Measurements from ENCODE around the gene CCDC127. TPM values are rescaled to one million over a fixed set of nuclear protein-coding genes. Genes with fewer than 3 reads are reported as not detected.

CCDC127 gene
- total and polyA plus RNA-seq, 2 donors (not counting 3 experiments of a cell fraction or from before 2014, with no cell fraction given): 3.4 to 6.3 TPM

DNA sequence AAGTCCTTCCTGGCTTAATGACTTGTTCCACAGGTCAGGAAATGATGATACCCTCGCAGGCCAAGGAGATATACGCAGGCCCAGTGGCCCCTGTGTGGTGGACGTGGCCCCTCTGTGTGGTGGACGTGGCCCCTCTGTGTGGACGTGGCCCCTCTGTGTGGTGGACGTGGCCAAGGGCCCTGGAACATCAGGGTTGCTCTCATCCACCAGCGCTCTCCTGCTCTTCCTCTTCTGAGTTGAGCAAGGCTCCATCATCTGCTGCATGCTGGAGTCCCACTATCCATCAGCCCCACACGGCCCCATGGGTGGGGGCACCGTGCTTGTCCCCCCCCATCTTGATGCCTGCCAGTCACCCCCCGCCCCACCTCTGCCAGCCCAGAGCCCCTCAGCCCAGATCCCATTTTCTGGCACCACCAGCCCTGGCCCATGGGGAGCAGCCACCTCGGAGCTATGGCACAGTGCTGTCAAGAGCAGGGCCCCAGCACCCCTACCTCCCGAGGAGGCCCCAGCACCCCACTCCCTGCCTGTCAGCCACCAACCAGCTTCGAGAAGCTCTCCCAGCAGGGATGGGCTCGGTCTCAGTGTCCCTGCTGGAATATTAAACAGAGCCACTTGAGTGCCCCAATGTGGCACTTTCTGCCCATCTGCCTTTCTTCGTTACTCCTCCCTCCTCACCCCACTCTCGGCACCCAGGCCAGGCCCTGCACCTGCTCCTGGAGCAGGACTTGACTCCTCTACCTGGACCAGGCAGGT lies 18.6 kb downstream of the CCDC127 start:
- intact Hi-C loops (cut with micrococcal nuclease) (no loop called here), dilution Hi-C loops (cut with MboI; ENCODE audit: extremely low pct_ligation_motif_present, low sequenced_read_pairs) (no loop called here)
- TF ChIP-seq MAX (IDR thresholded peaks at IDR 0.05; ENCODE audit: insufficient read depth, insufficient read length): no peak
- no peak for TF ChIP-seq POLR2A (IDR thresholded peaks at IDR 0.05; ENCODE audit: low read depth, low read length)
- no peak for TF ChIP-seq EZH2 (IDR thresholded peaks at IDR 0.05; ENCODE audit: borderline replicate concordance, low read depth, low read length, severe bottlenecking)
- TF ChIP-seq JUN (IDR thresholded peaks at IDR 0.05; ENCODE audit: borderline replicate concordance, insufficient read depth, insufficient read length, low read depth): no peak
- TF ChIP-seq POLR2AphosphoS5 (IDR thresholded peaks at IDR 0.05; ENCODE audit: insufficient read depth, low read depth, low read length): no peak
- no peak for TF ChIP-seq FOS (IDR thresholded peaks at IDR 0.05; ENCODE audit: borderline replicate concordance, insufficient read depth, low read length)
- no peak for TF ChIP-seq MYC (IDR thresholded peaks at IDR 0.05; ENCODE audit: low read depth, low read length)
- TF ChIP-seq, protein P1, sequence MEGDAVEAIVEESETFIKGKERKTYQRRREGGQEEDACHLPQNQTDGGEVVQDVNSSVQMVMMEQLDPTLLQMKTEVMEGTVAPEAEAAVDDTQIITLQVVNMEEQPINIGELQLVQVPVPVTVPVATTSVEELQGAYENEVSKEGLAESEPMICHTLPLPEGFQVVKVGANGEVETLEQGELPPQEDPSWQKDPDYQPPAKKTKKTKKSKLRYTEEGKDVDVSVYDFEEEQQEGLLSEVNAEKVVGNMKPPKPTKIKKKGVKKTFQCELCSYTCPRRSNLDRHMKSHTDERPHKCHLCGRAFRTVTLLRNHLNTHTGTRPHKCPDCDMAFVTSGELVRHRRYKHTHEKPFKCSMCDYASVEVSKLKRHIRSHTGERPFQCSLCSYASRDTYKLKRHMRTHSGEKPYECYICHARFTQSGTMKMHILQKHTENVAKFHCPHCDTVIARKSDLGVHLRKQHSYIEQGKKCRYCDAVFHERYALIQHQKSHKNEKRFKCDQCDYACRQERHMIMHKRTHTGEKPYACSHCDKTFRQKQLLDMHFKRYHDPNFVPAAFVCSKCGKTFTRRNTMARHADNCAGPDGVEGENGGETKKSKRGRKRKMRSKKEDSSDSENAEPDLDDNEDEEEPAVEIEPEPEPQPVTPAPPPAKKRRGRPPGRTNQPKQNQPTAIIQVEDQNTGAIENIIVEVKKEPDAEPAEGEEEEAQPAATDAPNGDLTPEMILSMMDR (IDR thresholded peaks at IDR 0.05; ENCODE audit: extremely low read depth in 1 of 2, insufficient read depth in 1 of 2, low read depth in 1 of 2, low read length in 2 of 2): no peak
- no peak for TF ChIP-seq GATA2 (IDR thresholded peaks at IDR 0.05; ENCODE audit: insufficient read depth, insufficient read length, low read depth, low read length)
- no peak overlapping the region for H3K27ac ChIP-seq (ENCODE audit: insufficient read depth, low read depth, low read length)
- H3K9me3 ChIP-seq (replicated peaks; ENCODE audit: control insufficient read depth, insufficient read depth, low read length): no peaks in the 10 kb centered on the region
- DNase-seq (ENCODE audit: low read depth, low spot score): no peak
- no peak for FAIRE-seq
- no peaks in the 10 kb centered on the region for H3K79me2 ChIP-seq (ENCODE audit: control insufficient read depth, insufficient read depth, low read length)
- peaks cover 2 to 10% of the 10 kb centered on the region in 2 experiments for H3K36me3 ChIP-seq (ENCODE audit: control insufficient read depth in 2 of 2, extremely low read depth in 1 of 2, insufficient read depth in 2 of 2, low read length in 2 of 2)
- H3K27me3 ChIP-seq (ENCODE audit: control insufficient read depth in 2 of 2, insufficient read depth in 2 of 2, low read length in 2 of 2): no peaks in the 10 kb centered on the region
- H3K4me3 ChIP-seq (replicated peaks in 1 of 3; ENCODE audit: insufficient read depth in 1 of 3, low read depth in 1 of 3, low read length in 3 of 3): no peak overlapping the region
- ChIA-PET CTCF (interaction anchor here (1.9 kb wide), 1 partner anchor 11 kb away, joined by 8 read pairs; no protein-coding TSS in a partner anchor), POLR2A (no interaction called here)
- no peak overlapping the region for H3K4me2 ChIP-seq (ENCODE audit: insufficient read depth, low read length)
- H3K9ac ChIP-seq (replicated peaks; ENCODE audit: extremely low read depth, insufficient read depth, low read length): no peak overlapping the region
- H3K9me1 ChIP-seq (replicated peaks; ENCODE audit: control insufficient read depth, extremely low read depth, insufficient read depth, low read length): no peaks in the 10 kb centered on the region
- H2AFZ ChIP-seq (ENCODE audit: low read depth, low read length): no peak overlapping the region
- no TSS peak for BruUV-seq (replicated peaks)
- no peaks in the 10 kb centered on the region for H3K4me1 ChIP-seq (ENCODE audit: control insufficient read depth, extremely low read depth, insufficient read depth, low read length)
- no peaks in the 10 kb centered on the region for H4K20me1 ChIP-seq (replicated peaks; ENCODE audit: control insufficient read depth, extremely low read depth, insufficient read depth, low read length)

All from endothelial cell of umbilical vein (primary cell).